GM21526 (cell line): ENCODE data around the gene EBF3.

Source experiments
- ATAC-seq: cut with Tn5 transposase; IDR thresholded peaks from one replicate; pipeline ENCODE4 v1.9.1; 2021; ENCODE audit warnings: moderate library complexity; ENCODE audit not compliant: unreplicated experiment, low FRiP score

The EBF3 gene

GRCh38 chr10:129912986-129913695 lies 50.9 kb downstream of the EBF3 start:
- no peak for ATAC-seq

GRCh38 chr10:129912166-129912917 lies 51.7 kb downstream of the EBF3 start:
- ATAC-seq = no peak

GRCh38 chr10:129911451-129912165 lies 52.5 kb downstream of the EBF3 start:
- ATAC-seq = no peak

- no peak for ATAC-seq
Measured at GRCh38 chr10:129910861-129911260, 53.2 kb downstream of the EBF3 start.

- ATAC-seq = no peak
Measured at GRCh38 chr10:129909531-129910256, 54.4 kb downstream of the EBF3 start.

- no peak for ATAC-seq
Measured at GRCh38 chr10:129909080-129909479, 55.0 kb downstream of the EBF3 start.

- ATAC-seq = no peak
Measured at GRCh38 chr10:129908406-129908805, 55.7 kb downstream of the EBF3 start.

GRCh38 chr10:129905553-129905952 lies 58.5 kb downstream of the EBF3 start:
- ATAC-seq = no peak

- no peak for ATAC-seq
Measured at GRCh38 chr10:129904323-129904722, 59.8 kb downstream of the EBF3 start.

GRCh38 chr10:129901389-129902006 lies 62.6 kb downstream of the EBF3 start:
- ATAC-seq = no peak

- no peak for ATAC-seq
Measured at GRCh38 chr10:129900825-129901224, 63.2 kb downstream of the EBF3 start.

- ATAC-seq = no peak
Measured at GRCh38 chr10:129899276-129900130, 64.6 kb downstream of the EBF3 start.

- ATAC-seq = no peak
Measured at GRCh38 chr10:129898706-129899268, 65.3 kb downstream of the EBF3 start.

GRCh38 chr10:129897871-129898626 lies 66.0 kb downstream of the EBF3 start:
- ATAC-seq = no peak

GRCh38 chr10:129896860-129897200 lies 67.2 kb downstream of the EBF3 start:
- ATAC-seq = no peak

GRCh38 chr10:129896136-129896859 lies 67.8 kb downstream of the EBF3 start:
- no peak for ATAC-seq

- ATAC-seq = no peak
Measured at GRCh38 chr10:129895811-129896135, 68.3 kb downstream of the EBF3 start.

GRCh38 chr10:129894698-129895097 lies 69.4 kb downstream of the EBF3 start:
- no peak for ATAC-seq
